Adrenal gland (tissue), 5 donors: ENCODE results near the gene MAPK12.

Experiments used
- CTCF ChIP-seq, 6 experiments: fragments of 450-650 bp in 4 of 6; fragments of 200-600 bp in 2 of 6; sonication (generic) in 1 of 6; IDR thresholded peaks; 1 replicate in 5 of 6; 2 replicates in 1 of 6; pipeline versions ENCODE4 v1.5.1 to v1.8.0; 2016 to 2021; ENCODE audit warnings: antibody characterized with exemption in 6 of 6, mild to moderate bottlenecking in 2 of 6, moderate library complexity in 1 of 6
- POLR2A ChIP-seq, 2 donors: fragments of 450-650 bp; IDR thresholded peaks; one replicate each; pipeline ENCODE4 v1.6.1; 2017; ENCODE audit warnings: antibody characterized with exemption in 2 of 2, mild to moderate bottlenecking in 2 of 2, moderate library complexity in 1 of 2
- donor health status: DM: no; HTN: no; CAD: no.

- TF ChIP-seq CTCF (IDR thresholded peaks at IDR 0.05) (no peak), POLR2A (IDR thresholded peaks at IDR 0.05) (no peak)
Observed at GRCh38 chr22:50283821-50284220, 22.3 kb upstream of the MAPK12 start.
